ENCODE measurements around the gene PLD1. TPM values are rescaled to one million over a fixed set of nuclear protein-coding genes. Genes with fewer than 3 reads are reported as not detected.
A peak's percentile ranks its signal among the peaks of the same experiment; 100 is the strongest.

The PLD1 gene
- total RNA-seq, 6 experiments from 2014 or later = 13.3 to 29.9 (median 18.5) TPM

GRCh38 chr3:171671709-171672108 is 138.6 kb downstream of the PLD1 start:
- Histone ChIP-seq H3K27ac (peak overlapping the region in 1 of 3 donors; percentile 44), H3K4me3 (no peak overlapping the region), H3K27me3 (no peaks in the 10 kb centered on the region), H3K4me1 (peaks cover 0 to 27% (median 8%) of the 10 kb centered on the region in 4 donors), H3K9me3 (no peaks in the 10 kb centered on the region), H3K36me3 (peaks cover 0 to 6% (median 2%) of the 10 kb centered on the region in 4 donors)
- WGBS (ENCODE audit: insufficient coverage, low coverage, low lambda C conversion rate, missing lambda C conversion rate) = 20% methylated on average over 4 of the region's 4 CpGs
- ATAC-seq (peak; percentile 42 to 71 (median 61)), DNase-seq (no peak)
- TF ChIP-seq POLR2A (IDR thresholded peaks at IDR 0.05) (no peak), CTCF (IDR thresholded peaks at IDR 0.05) (no peak)
- intact Hi-C loops (cut with DNase I) = no loop called here

GRCh38 chr3:171666516-171666915 is 143.8 kb downstream of the PLD1 start:
- WGBS (ENCODE audit: insufficient coverage, low coverage, low lambda C conversion rate, missing lambda C conversion rate) = 93% methylated on average over 4 of the region's 4 CpGs
- peaks cover 0 to 13% (median under 1%) of the 10 kb centered on the region in 4 donors for H3K4me1 ChIP-seq
- peaks cover 0 to 26% (median 3%) of the 10 kb centered on the region in 4 donors for H3K36me3 ChIP-seq
- no peak for TF ChIP-seq POLR2A (IDR thresholded peaks at IDR 0.05)
- TF ChIP-seq CTCF (IDR thresholded peaks at IDR 0.05) = no peak
- intact Hi-C loops (cut with DNase I) = no loop called here
- no peak overlapping the region for H3K4me3 ChIP-seq
- no peaks in the 10 kb centered on the region for H3K9me3 ChIP-seq
- DNase-seq = no peak
- ATAC-seq = no peak
- H3K27ac ChIP-seq = no peak overlapping the region
- H3K27me3 ChIP-seq = no peaks in the 10 kb centered on the region

- 85% methylated on average over 4 of the region's 4 CpGs for WGBS (ENCODE audit: insufficient coverage, low coverage, low lambda C conversion rate, missing lambda C conversion rate)
- no peak for DNase-seq
- no peak overlapping the region for H3K4me3 ChIP-seq
- TF ChIP-seq CTCF (IDR thresholded peaks at IDR 0.05) (no peak), POLR2A (IDR thresholded peaks at IDR 0.05) (no peak)
- intact Hi-C loops (cut with DNase I) = no loop called here
- peaks cover 0 to 47% (median 9%) of the 10 kb centered on the region in 4 donors for H3K36me3 ChIP-seq
- no peak for ATAC-seq
- H3K27me3 ChIP-seq = no peaks in the 10 kb centered on the region
- H3K4me1 ChIP-seq = no peaks in the 10 kb centered on the region
- no peaks in the 10 kb centered on the region for H3K9me3 ChIP-seq
- H3K27ac ChIP-seq = no peak overlapping the region
Measured at GRCh38 chr3:171663805-171664204, 146.5 kb downstream of the PLD1 start.

GRCh38 chr3:171661484-171661883 is 148.8 kb downstream of the PLD1 start:
- Histone ChIP-seq H3K36me3 (peaks cover 0 to 58% (median 6%) of the 10 kb centered on the region in 4 donors), H3K4me3 (no peak overlapping the region), H3K9me3 (no peaks in the 10 kb centered on the region), H3K4me1 (no peaks in the 10 kb centered on the region), H3K27ac (no peak overlapping the region), H3K27me3 (no peaks in the 10 kb centered on the region)
- 92% methylated on average over 3 of the region's 3 CpGs for WGBS (ENCODE audit: insufficient coverage, low coverage, low lambda C conversion rate, missing lambda C conversion rate)
- intact Hi-C loops (cut with DNase I) = no loop called here
- DNase-seq = no peak
- ATAC-seq = no peak
- TF ChIP-seq CTCF (IDR thresholded peaks at IDR 0.05) (no peak), POLR2A (IDR thresholded peaks at IDR 0.05) (no peak)

GRCh38 chr3:171660188-171660587 is 150.1 kb downstream of the PLD1 start:
- no peak overlapping the region for H3K4me3 ChIP-seq
- no peaks in the 10 kb centered on the region for H3K27me3 ChIP-seq
- no peak overlapping the region for H3K27ac ChIP-seq
- 83% methylated on average over 3 of the region's 3 CpGs for WGBS (ENCODE audit: insufficient coverage, low coverage, low lambda C conversion rate, missing lambda C conversion rate)
- intact Hi-C loops (cut with DNase I) = no loop called here
- ATAC-seq (peak in 1 of 4 donors; percentile 23), DNase-seq (no peak)
- TF ChIP-seq CTCF (IDR thresholded peaks at IDR 0.05) = no peak
- no peak for TF ChIP-seq POLR2A (IDR thresholded peaks at IDR 0.05)
- peaks cover 0 to 57% (median 6%) of the 10 kb centered on the region in 4 donors for H3K36me3 ChIP-seq
- H3K9me3 ChIP-seq = no peaks in the 10 kb centered on the region
- H3K4me1 ChIP-seq = no peaks in the 10 kb centered on the region

All from right lobe of liver (tissue), 6 donors.